ENCODE measurements around the gene ADAM12.

GRCh38 chr10:126006264-126006663, 382.0 kb downstream of the ADAM12 start:
- TF ChIP-seq CTCF (IDR thresholded peaks at IDR 0.05) (no peak), POLR2A (IDR thresholded peaks at IDR 0.05) (no peak)
